GM12873 (cell line): ENCODE data around the gene RABGAP1L.

Experiments used
- TF ChIP-seq, protein P1 (sequence below): IDR thresholded peaks from 2 replicates; pipeline ENCODE4 v1.5.1; 2012; ENCODE audit warnings: low read depth, mild to moderate bottlenecking, moderate library complexity, low read length, control low read depth; ENCODE audit not compliant: insufficient read depth; ENCODE audit errors: missing control alignments

Gene RABGAP1L

DNA sequence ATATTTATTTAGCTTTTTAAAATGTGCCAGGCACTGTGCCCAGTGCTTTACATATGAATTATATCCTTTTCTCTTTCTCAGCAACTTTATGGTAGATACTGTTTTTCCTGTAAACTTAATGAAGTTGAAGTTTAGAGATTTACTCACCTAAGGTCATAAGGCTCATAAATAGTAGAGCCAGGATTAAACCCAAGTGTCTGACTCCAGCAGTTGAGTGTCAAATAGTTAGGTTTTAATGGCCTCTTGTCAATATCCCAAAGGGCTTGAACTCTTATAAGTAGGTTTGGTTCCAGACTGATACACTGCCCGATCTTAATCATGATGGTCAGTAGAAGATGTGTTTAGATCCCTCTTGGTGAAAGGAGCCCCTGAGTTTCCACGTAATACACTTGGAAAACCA, 37.8 kb downstream of the RABGAP1L start:
- TF ChIP-seq, protein P1, sequence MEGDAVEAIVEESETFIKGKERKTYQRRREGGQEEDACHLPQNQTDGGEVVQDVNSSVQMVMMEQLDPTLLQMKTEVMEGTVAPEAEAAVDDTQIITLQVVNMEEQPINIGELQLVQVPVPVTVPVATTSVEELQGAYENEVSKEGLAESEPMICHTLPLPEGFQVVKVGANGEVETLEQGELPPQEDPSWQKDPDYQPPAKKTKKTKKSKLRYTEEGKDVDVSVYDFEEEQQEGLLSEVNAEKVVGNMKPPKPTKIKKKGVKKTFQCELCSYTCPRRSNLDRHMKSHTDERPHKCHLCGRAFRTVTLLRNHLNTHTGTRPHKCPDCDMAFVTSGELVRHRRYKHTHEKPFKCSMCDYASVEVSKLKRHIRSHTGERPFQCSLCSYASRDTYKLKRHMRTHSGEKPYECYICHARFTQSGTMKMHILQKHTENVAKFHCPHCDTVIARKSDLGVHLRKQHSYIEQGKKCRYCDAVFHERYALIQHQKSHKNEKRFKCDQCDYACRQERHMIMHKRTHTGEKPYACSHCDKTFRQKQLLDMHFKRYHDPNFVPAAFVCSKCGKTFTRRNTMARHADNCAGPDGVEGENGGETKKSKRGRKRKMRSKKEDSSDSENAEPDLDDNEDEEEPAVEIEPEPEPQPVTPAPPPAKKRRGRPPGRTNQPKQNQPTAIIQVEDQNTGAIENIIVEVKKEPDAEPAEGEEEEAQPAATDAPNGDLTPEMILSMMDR = no peak

DNA sequence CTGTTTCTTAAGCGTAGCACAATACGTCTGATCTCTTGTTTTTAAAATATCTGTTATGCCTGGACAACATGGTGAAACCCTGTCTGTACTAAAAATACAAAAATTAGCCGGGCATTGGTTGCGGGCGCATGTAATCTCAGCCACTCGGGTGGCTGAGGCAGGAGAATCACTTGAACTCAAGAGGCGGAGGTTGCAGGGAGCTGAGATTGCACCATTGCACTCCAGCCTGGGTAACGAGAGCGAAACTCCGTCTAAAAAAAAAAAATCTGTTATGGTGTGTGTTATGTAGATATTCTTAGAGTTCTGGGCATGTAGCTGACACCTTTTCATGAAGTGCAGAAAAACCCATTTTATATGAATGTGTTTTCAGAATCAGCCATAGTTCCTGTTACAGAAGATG, 38.2 kb downstream of the RABGAP1L start:
- TF ChIP-seq, protein P1 = no peak

DNA sequence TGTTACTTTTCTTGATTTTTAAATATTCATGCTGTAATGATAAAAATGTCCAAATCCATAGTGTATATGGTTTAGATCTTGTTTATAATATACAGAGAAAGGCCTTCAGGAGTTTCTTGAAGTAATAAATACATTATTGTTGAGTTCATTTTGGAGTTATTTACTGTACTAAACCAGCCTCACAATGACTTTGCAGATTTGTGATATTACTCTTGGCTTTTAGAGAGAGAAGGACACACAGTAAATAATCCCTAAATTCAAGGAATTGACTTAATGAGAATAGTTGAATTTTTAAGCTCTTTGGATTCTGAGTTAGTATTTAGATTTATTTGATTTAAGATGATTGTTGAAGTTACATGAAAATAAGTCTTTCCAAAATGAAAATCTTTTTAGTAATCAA, 38.9 kb downstream of the RABGAP1L start:
- TF ChIP-seq, protein P1 = no peak

DNA sequence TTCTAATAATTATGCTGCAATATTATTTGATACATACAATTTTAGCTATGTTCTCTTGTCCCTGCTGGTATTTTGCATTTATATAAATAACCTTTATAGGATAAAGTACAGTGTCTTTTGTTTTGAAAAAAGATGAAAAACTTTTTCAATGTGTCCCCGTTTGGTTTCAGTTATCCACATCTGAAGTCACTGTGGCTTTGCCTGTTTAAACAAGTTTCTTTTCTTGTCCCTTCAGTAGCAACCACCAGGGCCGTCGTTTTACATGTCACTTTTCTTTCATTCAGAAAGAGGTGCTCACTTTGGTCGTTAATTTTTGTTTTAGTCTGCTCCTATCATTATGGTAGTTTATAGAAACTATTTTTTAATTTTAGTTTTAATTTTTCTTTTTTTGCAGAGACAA, 41.4 kb downstream of the RABGAP1L start:
- TF ChIP-seq, protein P1 = no peak

DNA sequence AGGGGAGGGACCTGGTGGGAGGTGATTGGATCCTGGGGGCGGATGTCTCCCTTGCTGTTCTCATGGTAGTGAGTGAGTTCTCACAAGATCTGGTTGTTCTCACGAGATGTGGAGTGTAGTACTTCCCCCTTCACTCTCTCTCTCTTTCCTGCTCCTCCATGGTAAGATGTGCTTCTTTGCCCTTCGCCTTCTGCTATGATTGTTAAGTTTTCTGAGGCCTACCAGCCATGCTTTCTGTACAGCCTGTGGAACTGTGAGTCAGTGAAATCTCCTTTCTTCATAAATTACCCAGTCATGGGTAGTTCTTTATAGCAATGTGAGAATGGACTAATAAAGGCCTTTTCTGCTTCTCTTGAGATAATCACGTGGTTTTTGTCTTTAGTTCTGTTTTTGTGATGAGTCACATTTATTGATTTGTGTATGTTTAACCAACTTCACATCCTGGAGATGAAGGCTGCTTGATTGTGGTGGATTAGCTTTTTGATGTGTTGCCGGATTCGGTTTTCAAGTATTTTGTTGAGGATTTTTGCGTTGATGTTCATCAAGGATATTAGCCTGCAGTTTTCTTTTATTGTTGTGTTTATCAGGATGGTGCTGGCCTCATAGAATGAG, 45.5 kb downstream of the RABGAP1L start:
- TF ChIP-seq, protein P1 = no peak

DNA sequence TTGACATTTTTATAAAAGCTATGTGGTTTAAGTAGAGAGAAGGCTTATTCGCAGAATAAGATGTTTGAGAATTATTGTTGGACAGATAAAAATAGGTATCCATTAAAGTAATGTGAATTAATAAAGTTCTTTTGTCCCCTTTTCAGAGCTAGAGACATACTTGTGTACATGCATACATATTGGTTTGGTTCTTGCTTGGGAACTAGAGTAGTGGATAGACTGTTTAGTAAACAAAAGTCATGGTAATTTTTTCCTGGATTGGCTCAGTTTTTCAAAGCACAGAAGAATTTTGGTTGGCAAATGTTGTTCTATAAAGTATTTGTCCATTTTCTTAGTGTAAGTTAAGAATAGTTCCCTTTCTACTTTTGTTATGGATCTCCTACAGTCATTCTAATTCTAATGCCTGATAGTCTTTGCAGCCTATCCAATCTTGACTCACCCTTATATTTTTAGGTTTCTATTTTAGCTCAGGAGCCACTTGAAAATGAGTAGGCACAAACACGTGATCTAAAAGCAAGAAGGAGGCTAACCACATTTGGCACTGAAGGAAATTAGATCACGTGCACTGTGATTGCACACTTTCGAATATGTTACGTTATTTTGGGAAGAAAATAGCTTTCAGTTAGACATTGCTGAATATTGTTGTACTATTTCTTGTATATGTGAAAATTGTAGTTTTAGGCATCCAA, 47.0 kb downstream of the RABGAP1L start:
- TF ChIP-seq, protein P1 = no peak

DNA sequence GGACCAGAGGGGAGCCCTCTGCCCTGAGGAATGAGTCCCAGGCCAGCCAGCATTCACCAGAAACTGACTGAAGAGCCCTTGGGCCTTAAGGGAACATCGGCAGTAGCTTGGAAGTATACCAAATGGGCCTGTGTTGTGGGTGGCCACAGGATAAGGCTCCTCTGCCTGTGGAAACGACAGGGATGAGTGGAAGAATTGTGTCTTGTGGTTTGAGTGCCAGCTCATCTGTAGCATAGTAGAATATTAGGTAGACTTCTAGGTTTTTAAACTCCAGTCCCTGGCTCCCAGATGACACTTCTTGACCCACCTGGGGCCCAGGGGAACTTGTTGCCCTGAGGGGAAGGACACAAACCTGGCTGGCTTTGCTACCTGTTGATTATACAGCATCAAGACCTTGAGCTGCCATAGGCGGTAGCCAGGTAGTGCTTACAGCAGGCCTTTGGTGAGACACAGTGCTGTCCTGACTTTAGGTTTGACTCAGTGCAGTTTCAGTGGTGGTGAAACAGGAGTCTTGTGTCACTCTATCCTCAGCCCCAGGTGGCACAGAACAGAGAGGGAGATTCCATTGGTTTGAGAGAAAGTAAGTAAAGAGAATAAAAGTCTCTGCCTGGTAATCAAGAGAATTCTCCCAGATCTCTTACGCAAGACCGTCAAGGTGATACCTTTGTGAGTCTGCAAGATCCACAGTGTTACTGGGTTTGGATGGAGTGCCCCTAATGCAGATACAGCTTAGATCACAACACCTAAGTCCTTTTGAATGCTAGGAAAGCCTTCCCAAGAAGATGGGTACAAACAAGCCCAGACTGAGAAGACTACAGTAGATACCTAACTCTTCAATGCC, 50.2 kb downstream of the RABGAP1L start:
- TF ChIP-seq, protein P1 = no peak
